SW 1271 (cell line): Measurements from ENCODE around the gene SPATA7.

Experiments used
- DNase-seq, 2 experiments: peaks; one replicate each; lab custom pipeline; 2025; lab: John Stamatoyannopoulos, UW

Gene SPATA7

DNA sequence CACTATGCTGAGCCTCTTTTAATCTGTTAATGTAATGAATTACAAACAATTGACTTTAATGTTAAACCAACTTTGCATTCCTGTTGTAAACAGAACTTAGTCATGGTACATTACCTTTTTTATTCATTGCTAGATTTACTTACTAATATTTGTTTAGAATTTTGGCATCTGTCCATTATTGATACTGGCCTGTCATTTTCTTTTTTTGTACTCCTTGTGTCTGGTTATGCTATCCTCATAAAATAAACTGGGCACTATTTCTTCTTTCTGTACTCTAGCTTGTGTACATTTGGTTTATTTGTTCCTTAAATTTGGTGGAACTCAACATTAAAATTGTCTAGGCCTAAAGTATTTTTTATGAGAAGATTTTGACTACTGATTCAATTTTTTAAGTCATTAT is 32.1 kb downstream of the SPATA7 start:
- DNase-seq = no peak

DNA sequence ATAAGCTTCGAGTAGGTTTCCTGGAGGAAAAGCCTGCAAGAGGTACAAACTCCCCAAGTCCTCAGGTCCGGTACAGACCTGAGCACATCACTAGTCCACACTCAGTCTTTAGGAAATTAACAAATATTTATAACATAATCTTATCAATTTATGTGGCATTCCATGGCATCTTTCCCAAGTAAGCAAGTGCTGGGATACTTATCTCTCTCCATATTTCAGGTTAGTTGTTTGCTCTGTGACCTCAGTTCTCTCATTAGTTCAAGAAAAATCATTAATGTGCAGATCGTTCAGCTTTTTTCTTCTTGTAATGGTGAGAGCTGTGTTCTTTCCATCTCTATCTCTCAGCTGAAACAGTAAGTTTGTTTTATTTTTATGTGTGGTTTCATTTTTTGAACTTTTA is 34.7 kb downstream of the SPATA7 start:
- no peak for DNase-seq

DNA sequence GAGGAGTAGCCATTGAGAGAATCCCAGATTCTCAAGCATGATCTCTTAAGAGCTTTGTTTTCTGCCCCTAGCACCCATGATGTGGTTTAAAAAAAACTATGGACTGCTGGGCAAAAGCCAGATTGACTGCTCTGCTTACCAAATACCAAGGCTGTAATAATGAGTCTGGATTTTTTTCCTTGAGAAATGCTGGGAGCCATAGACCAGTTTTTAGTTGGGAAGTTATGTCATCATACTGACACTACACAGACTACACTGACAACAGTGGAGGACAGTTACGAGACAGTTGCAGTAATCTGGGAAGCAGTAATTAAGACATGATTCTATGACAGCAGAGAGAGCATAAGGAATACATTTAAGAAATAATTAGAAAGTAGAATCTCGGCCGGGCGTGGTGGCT is 35.8 kb downstream of the SPATA7 start:
- DNase-seq = no peak

DNA sequence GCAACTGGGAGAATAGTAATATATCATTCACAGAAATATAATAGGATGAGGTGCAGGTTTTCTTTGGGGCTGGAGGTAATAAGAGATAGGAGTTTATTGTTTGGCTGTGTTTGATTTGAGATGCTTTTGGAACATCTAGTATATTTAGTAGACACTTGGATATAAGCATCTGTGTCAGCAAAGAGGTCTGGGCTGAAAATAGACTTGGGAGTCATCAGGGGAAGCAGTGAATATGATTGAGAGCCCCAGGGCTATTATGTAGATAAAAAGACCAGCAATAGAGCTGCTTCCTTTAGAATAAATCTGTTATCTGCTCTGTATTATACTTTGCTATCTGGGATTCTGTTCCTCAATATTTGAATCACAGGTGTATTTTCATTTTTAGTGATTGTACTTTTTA is 36.6 kb downstream of the SPATA7 start:
- DNase-seq = no peak

DNA sequence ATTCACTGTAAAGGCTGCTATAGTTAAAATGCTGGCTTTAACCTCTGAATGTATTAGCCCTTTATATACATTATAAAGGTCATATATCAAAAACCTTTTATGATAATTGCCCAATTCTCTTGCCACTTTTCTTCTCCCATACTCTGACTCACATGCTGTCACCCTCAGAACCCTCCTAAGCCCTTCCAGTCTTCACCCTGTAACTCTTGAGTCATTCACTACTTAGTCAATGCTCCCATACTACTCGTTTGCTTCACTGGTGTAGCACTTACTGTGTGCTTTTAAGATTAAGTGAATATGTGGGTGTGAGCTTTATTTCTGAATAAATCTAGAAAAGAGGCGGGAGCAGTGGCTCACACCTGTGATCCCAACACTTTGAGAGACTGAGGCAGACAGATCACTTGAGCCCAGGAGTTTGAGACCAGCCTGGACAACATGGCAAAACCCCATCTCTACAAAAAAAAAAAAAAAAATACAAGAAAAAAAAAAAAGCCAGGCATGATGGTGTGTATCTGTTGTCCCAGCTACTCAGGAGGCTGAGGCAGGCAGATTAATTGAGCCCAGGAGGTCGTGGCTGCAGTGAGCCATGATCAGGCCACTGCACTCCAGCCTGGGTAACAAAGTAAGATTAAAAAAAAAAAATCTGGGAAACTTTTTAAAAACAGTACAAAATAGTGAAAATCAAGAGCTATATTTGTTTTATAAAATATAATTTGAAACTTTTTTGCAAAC is 37.6 kb downstream of the SPATA7 start:
- DNase-seq = no peak

DNA sequence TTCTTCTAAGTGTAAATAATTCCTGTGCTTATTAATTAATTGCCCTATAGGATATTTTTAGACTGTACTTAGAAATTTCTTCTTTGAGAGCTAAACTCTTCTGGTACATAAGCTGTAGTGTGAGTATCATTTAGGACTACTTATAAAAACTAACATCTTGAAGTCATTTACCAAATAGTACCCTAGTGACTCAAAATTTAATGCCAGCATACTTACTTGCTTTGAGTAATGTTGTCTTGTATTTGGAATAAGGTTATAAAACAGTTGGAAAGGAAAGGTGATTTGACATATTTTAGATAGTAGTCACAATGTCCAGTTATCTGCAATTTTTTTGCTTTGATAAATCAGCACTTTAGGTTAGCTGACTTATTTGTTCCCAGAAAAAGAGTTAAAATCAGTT is 39.1 kb downstream of the SPATA7 start:
- DNase-seq = no peak

DNA sequence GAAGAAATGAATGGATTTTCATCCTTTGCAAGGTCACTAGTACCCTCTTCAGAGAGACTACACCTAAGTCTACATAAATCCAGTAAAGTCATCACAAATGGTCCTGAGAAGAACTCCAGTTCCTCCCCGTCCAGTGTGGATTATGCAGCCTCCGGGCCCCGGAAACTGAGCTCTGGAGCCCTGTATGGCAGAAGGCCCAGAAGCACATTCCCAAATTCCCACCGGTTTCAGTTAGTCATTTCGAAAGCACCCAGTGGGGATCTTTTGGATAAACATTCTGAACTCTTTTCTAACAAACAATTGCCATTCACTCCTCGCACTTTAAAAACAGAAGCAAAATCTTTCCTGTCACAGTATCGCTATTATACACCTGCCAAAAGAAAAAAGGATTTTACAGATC is 40.8 kb downstream of the SPATA7 start:
- no peak for DNase-seq

DNA sequence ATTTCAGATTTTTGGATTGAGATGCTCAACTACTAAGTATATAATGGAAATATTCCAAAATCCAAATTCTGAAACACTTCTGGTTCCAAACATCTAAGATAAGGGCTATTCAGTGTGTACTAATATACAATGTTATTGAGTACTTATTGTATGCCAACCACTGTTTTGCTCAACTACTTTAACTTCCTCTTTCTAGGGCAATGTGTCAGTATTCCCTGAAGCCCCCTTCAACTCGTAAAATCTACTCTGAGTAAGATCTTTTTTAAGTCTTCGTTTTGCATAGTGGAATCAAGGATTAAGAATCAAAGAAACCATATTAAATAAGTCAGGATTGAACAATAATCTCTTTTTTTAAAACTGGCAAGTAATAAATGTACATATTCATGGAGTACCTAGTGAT is 45.5 kb downstream of the SPATA7 start:
- no peak for DNase-seq

DNA sequence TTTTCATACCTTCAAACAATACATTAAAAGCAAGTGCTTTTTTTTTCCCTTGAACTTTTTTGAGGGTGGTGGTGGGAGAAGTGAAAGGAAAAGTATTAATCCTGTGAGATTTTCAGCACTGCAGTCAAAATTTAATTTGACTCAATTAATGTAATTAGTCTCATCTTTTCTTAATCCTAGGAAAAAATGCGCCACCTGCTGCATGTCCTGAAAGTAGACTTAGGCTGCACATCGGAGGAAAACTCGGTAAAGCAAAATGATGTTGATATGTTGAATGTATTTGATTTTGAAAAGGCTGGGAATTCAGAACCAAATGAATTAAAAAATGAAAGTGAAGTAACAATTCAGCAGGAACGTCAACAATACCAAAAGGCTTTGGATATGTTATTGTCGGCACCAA is 52.2 kb downstream of the SPATA7 start:
- DNase-seq = no peak

DNA sequence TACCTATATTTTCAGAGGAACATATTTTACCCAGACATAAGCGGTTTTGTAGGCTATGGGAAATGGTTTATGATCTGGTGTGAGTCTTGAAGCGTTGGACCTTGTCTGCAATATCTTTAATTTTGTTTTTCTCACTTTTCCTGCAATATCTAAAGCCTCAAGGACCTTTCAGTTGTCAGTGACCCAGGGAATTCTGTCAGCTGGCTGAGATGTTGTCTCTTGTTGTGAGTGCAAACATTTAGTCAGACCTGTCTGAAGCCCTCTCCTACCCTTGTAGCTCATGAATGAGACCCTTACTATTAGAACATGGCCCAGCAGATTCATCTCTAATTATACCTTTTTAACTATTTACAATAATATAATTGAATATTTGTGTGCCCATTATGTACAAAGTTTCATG is 53.6 kb downstream of the SPATA7 start:
- no peak for DNase-seq

DNA sequence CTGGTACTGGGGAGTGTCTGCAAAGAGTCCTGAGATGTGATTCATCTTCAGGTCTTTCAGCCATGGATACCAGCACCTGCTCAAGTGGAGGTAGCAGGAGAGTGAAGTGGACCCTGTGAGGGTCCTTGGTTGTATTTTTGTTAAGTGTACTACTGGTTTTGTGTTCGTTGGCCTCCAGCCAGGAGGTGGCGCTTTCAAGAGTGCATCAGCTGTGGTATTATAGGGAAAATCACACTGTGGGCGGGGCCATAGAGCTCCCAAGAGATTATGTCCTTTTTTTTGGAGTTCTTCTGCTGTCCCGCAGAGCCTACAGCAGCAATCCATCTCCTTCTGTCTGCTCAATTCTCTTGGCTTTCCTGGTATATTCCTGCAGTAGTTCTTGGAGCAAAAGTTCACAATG is 66.8 kb downstream of the SPATA7 start:
- DNase-seq = no peak

DNA sequence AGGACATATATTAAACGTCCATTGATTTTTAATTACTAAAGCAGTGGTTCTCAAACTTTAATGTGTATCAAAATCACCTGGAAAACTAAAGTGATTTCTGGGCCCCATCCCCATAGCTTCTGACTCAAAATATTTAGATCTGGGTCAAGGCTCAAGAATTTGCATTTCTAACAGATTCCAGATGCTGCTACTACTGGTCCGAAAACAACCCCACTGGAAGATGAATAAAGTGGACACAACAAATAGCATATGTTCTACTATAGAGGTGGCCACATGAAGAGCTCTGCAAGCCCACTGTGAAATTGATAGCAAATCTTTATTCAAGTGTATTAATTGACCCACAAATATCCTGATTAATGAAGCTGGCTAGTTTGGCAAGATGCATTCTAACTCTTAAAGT is 69.4 kb downstream of the SPATA7 start:
- no peak for DNase-seq

DNA sequence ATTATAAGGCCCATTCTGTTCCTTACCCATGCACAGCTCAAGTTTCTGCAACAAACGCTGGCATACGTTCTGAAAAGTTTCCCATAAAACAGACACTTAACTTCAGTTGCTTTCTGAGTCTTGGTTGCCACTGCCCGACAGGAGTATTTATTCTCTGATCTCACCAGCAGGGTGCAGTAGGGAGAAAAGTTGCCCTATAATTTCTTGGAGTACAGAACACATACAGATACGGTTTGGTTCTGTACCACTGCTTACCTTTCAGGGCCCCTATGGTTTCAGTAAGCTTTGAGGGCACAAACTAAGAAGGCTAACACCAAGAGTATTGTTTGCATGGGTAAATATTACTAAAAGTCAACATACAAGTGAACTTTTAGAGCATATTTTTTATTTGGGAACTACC is 77.9 kb downstream of the SPATA7 start:
- DNase-seq = peak in 1 of 2 experiments; percentile 9

DNA sequence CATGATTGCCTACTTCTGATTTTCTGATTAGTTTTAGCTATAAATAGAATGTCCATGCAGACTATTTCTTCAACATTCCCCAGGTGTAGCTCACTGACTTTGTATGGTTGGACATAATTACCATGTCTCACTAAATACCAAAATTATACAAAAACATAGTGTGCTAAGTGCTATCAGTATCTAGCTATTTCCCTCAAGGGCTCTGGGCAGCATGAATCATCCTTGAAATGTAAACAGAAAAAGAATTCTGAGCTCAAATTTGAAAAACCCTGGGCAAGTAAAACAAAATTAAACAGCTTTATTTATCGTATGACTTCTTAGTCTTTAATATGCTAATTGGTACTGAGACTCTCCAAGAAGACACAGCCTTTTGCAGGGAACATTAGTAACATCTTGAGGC is 82.9 kb downstream of the SPATA7 start:
- no peak for DNase-seq

DNA sequence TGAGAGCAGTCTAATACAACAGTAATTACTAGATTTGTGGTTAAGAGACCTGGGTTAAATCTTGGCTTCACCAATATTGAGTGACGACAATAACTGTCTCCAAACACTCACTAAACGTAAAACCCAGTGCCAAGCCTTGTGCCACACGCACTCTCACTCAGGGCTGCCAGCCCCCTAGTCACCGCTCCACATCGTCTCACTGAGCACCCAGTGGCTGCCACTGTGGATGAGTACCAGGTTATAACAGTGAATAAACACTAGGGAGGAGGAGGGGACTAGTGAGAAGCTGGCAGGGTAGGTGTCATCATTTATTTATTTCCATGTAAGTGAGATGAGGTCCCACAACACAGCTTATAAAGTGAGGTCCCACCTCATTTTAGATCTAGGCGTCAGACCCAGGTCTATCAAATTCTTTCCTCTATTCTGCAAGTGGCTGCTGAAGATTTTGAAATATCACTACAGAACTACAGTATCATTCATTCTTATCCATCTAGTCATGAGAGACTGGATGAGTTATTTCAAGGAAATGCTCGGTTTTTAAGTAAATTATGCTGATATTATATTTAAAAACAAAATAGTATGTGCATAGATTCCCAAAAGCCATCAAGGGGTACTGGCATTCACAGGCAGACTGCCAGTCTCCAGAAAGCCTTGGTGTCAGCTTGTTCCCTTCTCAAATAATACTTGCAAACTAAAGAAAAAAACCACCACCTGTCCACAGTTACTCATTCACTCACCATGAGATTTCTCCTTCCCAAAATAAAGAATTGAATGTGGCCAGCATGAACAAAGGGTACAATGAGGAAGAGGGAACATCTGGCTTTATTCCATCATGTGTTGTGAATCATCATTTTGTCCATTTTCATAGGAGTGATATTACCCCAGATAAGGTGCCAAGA is 85.3 kb downstream of the SPATA7 start:
- DNase-seq = no peak

DNA sequence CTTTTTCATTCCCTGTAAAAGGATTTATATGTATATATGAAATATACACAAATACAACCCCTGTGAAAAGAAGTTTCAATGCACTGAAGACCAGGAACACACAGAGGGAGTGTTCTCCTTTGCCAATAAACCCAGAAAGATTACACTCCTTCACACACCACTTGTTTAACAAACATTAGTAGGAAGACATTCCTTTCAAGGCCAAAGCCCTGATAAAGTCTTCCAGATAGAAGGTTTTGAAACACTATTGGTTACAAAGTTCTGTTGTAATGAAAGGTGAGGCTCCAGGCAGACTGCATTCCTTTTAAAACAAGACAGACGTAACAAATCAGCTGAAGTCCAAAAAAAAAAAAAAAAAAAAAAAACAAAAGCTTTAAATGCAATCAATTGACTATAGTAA is 88.3 kb downstream of the SPATA7 start:
- no peak for DNase-seq

DNA sequence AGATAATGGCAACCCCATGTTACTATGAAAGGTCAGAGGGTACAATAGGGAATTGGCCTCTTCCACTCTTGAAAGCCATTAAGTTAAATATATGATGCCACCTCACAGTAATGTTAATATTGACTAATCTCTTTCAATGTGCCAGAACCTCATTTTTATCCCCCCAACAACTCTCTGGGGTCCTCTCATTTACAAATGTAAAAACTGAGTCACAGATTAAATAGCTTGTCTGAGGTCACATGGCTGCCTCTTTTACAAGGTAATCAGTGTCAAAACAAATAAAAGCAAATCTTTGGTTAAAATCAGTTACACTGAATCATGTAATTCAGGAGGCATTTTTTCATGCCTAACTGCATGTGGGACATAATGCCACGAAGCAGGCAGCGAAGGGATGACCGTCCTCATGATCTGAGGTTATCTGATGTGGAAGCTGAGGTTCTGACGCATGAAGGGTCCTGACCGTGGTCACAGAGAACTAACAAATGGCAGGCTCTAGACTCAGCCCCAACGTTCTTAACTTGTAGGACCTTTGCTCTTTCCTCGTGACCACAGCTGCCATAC is 90.8 kb downstream of the SPATA7 start:
- no peak for DNase-seq

DNA sequence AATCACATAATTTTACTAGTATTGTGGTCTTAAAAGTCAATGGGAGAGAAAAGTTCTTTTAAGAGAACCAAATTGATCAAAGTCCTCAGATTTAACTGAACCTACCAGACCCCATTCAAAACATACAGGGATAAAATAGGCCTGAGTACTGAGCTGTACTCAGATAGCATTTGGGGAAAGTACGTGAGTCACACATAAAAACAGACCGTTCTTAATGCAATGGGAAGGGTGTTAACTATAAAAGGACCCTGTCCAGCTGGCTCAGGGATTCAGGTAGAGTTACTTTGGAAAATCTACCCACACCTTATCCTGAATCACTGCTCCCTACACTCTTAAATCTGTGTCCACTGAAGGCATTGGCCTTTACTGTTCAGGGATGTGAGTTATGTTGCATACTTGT is 91.4 kb downstream of the SPATA7 start:
- no peak for DNase-seq

DNA sequence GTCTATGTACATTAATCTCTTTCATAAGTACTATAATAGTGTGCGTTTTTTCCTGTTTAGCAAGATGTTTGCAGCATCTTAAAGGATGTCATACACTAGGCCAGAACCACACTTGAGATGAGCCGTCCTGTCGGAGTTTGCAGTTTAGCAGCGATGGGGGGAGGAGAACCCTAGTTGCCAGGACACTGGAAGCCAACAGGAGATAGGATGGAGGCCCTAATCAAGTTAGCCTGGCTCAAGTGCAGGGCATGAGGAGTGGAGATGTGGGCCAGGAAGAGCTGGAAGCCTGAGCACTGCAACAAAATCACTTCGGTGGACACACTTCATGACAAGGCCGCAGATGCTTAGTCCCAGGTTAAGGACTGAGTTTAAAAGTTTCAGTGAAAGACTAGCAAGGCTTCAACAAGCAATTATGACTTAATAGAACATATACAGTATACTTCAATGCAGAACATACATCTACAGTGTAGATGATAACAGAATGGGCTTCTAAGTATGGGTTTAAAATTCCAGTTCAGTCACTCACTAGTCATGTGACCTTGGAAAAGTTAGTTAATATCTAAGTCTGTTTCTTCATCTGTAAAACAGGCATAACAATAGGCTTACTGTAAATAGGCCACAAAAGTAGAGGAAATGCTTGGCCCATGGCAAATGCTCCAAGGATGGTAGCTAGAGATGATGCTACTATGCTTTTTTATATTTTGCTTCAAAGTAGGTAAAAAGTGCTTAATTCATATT is 92.2 kb downstream of the SPATA7 start:
- DNase-seq = no peak

DNA sequence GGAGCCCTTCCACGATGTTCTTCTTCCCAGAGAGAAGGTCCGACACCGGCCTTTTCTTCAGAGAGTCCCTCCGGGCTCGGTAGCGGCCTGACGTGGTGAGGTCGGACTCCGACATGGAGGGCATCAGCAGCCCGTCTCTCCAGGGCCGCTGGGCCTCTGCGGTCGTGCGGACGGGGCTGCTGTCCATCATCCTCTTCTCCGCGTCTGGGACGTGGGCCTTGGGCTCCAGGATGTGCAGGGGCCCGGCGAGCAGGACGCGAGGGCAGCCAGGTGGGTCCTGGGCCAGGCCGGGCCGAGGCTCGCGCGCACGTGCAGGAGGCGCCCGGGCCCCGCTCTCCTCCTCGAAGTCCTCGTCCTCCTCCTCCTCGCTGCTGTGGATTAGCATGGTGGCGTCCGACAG is 93.5 kb downstream of the SPATA7 start:
- no peak for DNase-seq

DNA sequence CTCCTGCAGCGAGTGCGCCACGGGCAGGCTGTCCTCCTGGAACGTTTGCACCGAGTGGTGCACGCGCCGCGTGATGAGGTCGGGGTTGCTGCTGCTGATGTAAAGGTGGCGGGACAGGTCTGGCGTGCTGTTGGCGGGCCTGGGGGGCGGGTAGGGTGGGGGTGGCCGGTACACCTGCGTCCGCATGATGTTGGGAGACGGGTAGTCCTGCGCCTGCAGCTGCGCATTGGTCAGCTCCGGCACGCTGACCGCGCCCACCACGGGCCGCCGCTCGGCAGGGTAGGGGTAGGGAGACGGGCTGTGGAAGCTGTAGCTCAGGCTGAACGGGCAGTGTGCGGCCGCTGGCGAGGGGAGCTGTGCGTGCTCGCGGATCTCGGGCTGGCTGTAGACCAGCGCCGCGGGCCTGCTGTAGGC is 94.1 kb downstream of the SPATA7 start:
- DNase-seq = no peak

DNA sequence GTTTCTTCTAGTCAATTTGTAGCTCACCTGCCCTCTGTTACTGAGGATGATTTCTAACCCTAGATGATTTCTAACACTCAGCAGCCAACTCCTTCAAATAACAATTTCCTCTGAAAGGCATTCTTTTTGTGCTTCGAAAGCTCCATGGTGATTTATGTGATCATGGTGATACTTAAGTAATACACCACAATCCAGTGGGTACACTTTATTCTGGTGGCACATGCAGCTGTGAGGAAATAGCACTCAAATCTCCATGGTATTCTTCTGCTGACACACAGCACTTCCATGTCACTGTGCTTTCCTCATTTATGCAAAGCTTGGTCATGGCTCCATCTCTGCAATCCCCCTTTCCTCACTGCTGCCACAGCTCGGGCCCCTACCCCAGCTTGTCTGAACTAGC is 95.6 kb downstream of the SPATA7 start:
- no peak for DNase-seq

DNA sequence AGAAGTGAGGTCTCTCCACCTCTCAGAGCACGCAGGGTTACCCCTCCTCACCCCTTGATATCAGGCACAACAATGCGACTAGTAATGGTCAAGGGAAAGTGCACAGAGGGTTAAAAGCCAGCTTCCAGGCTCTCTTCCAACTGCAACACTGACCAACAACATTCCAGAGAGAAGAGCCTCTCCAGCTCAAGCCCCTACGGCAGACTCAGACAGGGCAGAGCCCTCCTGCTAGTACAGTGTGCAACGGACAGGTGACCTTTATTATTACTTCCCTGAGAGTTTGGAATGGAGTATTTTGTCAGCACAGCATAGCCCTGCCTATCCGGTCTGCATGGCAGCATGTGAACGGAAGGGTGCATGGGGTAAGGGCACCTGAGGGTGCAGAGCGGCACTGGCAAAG is 96.3 kb downstream of the SPATA7 start:
- no peak for DNase-seq
